HCT116 (cell line): ENCODE results near the gene SNX22. TPM values are rescaled to one million over a fixed set of nuclear protein-coding genes. Genes with fewer than 3 reads are reported as not detected.

Experiments used
- ATAC-seq: fragments of 200-7000 bp; cut with Tn5 transposase; 2 replicates; pipeline ENCODE4 v1.9.1; 2020; ENCODE audit warnings: mild to moderate bottlenecking, moderate library complexity
- BruUV-seq: library from RNA; stranded (reverse); fragments of 400-500 nt; replicated peaks from 2 replicates; lab custom pipeline; 2021; lab: Mats Ljungman, UMichigan
- CTCF ChIA-PET: fragments of 300-600 bp; sonication (Branson Sonifier 250); formaldehyde crosslinking; loops from one replicate; lab custom pipeline; 2021; ENCODE audit warnings: antibody characterized with exemption; lab: Charles Lee
- POLR2A ChIA-PET: fragments of 300-600, 350-600 bp; sonication (Branson Sonifier 250); formaldehyde crosslinking; loops from one replicate; lab custom pipeline; 2021; ENCODE audit warnings: antibody characterized with exemption; lab: Charles Lee
- RAD21 ChIA-PET, 2 experiments: fragments of 300-600 bp; sonication (Branson Sonifier 250); formaldehyde crosslinking; loops; one replicate each; lab custom pipeline; 2023; ENCODE audit warnings: low total read pairs in 2 of 2; ENCODE audit not compliant: uncharacterized antibody in 2 of 2, unreplicated experiment in 2 of 2, low non-redundant PET in 1 of 2; lab: Charles Lee
- DNase-seq: peaks from one replicate; pipeline ENCODE4 v3.0.0-alpha.2; 2010; ENCODE audit warnings: low read depth, low spot score
- H2AFZ ChIP-seq: fragments of 200-600 bp; shearing (Covaris generic), sonication (generic); 2 replicates; pipeline ENCODE4 v1.6.1; 2017; ENCODE audit warnings: low read depth, mixed run types, mixed read lengths, antibody characterized with exemption, low read length; ENCODE audit not compliant: poor library complexity, severe bottlenecking
- H3K27ac ChIP-seq: 2 replicates; pipeline ENCODE4 v1.5.1; 2012; ENCODE audit warnings: low read depth, low read length
- H3K27me3 ChIP-seq: fragments of 200-600 bp; sonication (generic); 2 replicates; pipeline ENCODE4 v1.6.1; 2016; ENCODE audit warnings: mixed run types, low read length, mixed read lengths; ENCODE audit not compliant: insufficient read depth
- H3K36me3 ChIP-seq, 2 experiments: fragments of 200-500 bp in 1 of 2; fragments of 200-600 bp in 1 of 2; sonication (Bioruptor generic) in 1 of 2; sonication (generic) in 1 of 2; 2 replicates each; pipeline versions ENCODE4 v1.5.1 to v1.6.1; 2014 to 2016; ENCODE audit warnings: low read length in 2 of 2, inconsistent platforms in 1 of 2, mixed read lengths in 1 of 2, mixed run types in 1 of 2; ENCODE audit not compliant: insufficient read depth in 2 of 2, control insufficient read depth in 1 of 2
- H3K4me1 ChIP-seq, 2 experiments: fragments of 200-600 bp in 1 of 2; sonication (generic) in 1 of 2; 2 replicates each; pipeline versions ENCODE4 v1.5.1 to v1.6.1; 2012 to 2017; ENCODE audit warnings: low read length in 2 of 2, inconsistent platforms in 1 of 2, mild to moderate bottlenecking in 1 of 2, mixed read lengths in 1 of 2, mixed run types in 1 of 2, moderate library complexity in 1 of 2; ENCODE audit not compliant: insufficient read depth in 2 of 2, control insufficient read depth in 1 of 2
- H3K4me2 ChIP-seq: fragments of 200-600 bp; sonication (generic); 2 replicates; pipeline ENCODE4 v1.6.1; 2017; ENCODE audit warnings: mixed run types, low read length, mixed read lengths
- H3K4me3 ChIP-seq, 2 experiments: fragments of 200-600 bp in 1 of 2; sonication (generic) in 1 of 2; replicated peaks in 1 of 2; 2 replicates each; pipeline ENCODE4 v1.5.1; 2011 to 2016; ENCODE audit warnings: low read length in 2 of 2, control low read depth in 1 of 2, low read depth in 1 of 2, mild to moderate bottlenecking in 1 of 2, mixed read lengths in 1 of 2, mixed run types in 1 of 2
- H3K79me2 ChIP-seq: fragments of 200-600 bp; sonication (generic); 2 replicates; pipeline ENCODE4 v1.6.1; 2017; ENCODE audit warnings: mild to moderate bottlenecking, mixed run types, low read length, moderate library complexity, mixed read lengths; ENCODE audit not compliant: insufficient read depth
- H3K9ac ChIP-seq: fragments of 200-600 bp; sonication (generic); 2 replicates; pipeline ENCODE4 v1.6.1; 2016; ENCODE audit warnings: low read length, mixed read lengths
- H3K9me2 ChIP-seq: fragments of 200-600 bp; sonication (generic), shearing (Covaris generic); 2 replicates; pipeline ENCODE4 v1.6.1; 2017; ENCODE audit warnings: mixed run types, mild to moderate bottlenecking, moderate library complexity; ENCODE audit not compliant: insufficient read depth
- H3K9me3 ChIP-seq, 2 experiments: fragments of 200-500 bp in 1 of 2; fragments of 200-600 bp in 1 of 2; sonication (Bioruptor generic) in 1 of 2; sonication (generic) in 1 of 2; 2 replicates each; pipeline ENCODE4 v1.6.1; 2014 to 2017; ENCODE audit warnings: low read length in 2 of 2, mixed read lengths in 2 of 2, inconsistent platforms in 1 of 2, low read depth in 1 of 2, mild to moderate bottlenecking in 1 of 2, mixed run types in 1 of 2, moderate library complexity in 1 of 2; ENCODE audit not compliant: control insufficient read depth in 1 of 2, insufficient read depth in 1 of 2
- H4K20me1 ChIP-seq: fragments of 200-600 bp; sonication (generic), shearing (Covaris generic); 2 replicates; pipeline ENCODE4 v1.6.1; 2017; ENCODE audit warnings: mixed run types, mild to moderate bottlenecking, moderate library complexity; ENCODE audit not compliant: insufficient read depth
- ATF3 ChIP-seq: IDR thresholded peaks from 2 replicates; pipeline ENCODE4 v1.6.1; 2012
- CBX3 ChIP-seq: IDR thresholded peaks from 2 replicates; pipeline ENCODE4 v1.6.1; 2012; ENCODE audit warnings: low read depth
- CEBPB ChIP-seq: IDR thresholded peaks from 2 replicates; pipeline ENCODE4 v1.6.1; 2012; ENCODE audit warnings: low read depth
- CTCF ChIP-seq, 3 experiments: fragments of 200-600 bp in 1 of 3; sonication (generic) in 1 of 3; IDR thresholded peaks in 2 of 3; conservative IDR thresholded peaks in 1 of 3; 2 replicates each; pipeline ENCODE4 v1.5.1; 2012 to 2017; ENCODE audit warnings: low read depth in 2 of 3, low read length in 2 of 3, antibody characterized with exemption in 1 of 3, borderline replicate concordance in 1 of 3, control low read depth in 1 of 3, mild to moderate bottlenecking in 1 of 3, mixed read lengths in 1 of 3, mixed run types in 1 of 3, moderate library complexity in 1 of 3; ENCODE audit not compliant: insufficient read depth in 1 of 3
- EGR1 ChIP-seq: IDR thresholded peaks from 2 replicates; pipeline ENCODE4 v1.6.1; 2012; ENCODE audit warnings: low read depth
- ELF1 ChIP-seq: IDR thresholded peaks from 2 replicates; pipeline ENCODE4 v1.6.1; 2012; ENCODE audit warnings: low read depth, borderline replicate concordance
- EZH2 ChIP-seq: fragments of 200-600 bp; sonication (generic); IDR thresholded peaks from 2 replicates; pipeline ENCODE4 v1.6.1; 2017; ENCODE audit warnings: antibody characterized with exemption, mixed run types
- FOSL1 ChIP-seq: IDR thresholded peaks from 2 replicates; pipeline ENCODE4 v1.6.1; 2012; ENCODE audit warnings: low read depth
- JUND ChIP-seq: IDR thresholded peaks from 2 replicates; pipeline ENCODE4 v1.6.1; 2012
- MAX ChIP-seq: IDR thresholded peaks from 2 replicates; pipeline ENCODE4 v1.6.1; 2012
- POLR2A ChIP-seq: IDR thresholded peaks from 2 replicates; pipeline ENCODE4 v1.7.0; 2011; ENCODE audit warnings: borderline replicate concordance; ENCODE audit not compliant: insufficient read depth, insufficient read length; ENCODE audit errors: extremely low read depth
- RAD21 ChIP-seq: IDR thresholded peaks from 2 replicates; pipeline ENCODE4 v1.6.1; 2012; ENCODE audit warnings: low read depth, mild to moderate bottlenecking
- REST ChIP-seq: IDR thresholded peaks from 2 replicates; pipeline ENCODE4 v1.6.1; 2012; ENCODE audit warnings: low read depth
- SIN3A ChIP-seq: IDR thresholded peaks from 2 replicates; pipeline ENCODE4 v1.6.1; 2012; ENCODE audit warnings: low read depth
- SP1 ChIP-seq: IDR thresholded peaks from 2 replicates; pipeline ENCODE4 v1.6.1; 2012; ENCODE audit warnings: low read depth
- TCF7L2 ChIP-seq: IDR thresholded peaks from 2 replicates; pipeline ENCODE4 v1.7.0; 2011; ENCODE audit warnings: borderline replicate concordance, inconsistent platforms; ENCODE audit not compliant: insufficient read depth, insufficient read length; ENCODE audit errors: extremely low read depth
- YY1 ChIP-seq: IDR thresholded peaks from 2 replicates; pipeline ENCODE4 v1.6.1; 2011; ENCODE audit warnings: low read length, low read depth, moderate library complexity, mild to moderate bottlenecking; ENCODE audit not compliant: insufficient replicate concordance; ENCODE audit errors: extremely low read depth
- intact Hi-C: fragments of 100-400 bp; cut with micrococcal nuclease; formaldehyde crosslinking; loops from 2 replicates; pipeline ENCODE4 v1.10.0; 2022
- total RNA-seq: library from RNA; stranded (reverse); gene quantifications from one replicate; pipeline ENCODE4 v1.2.1, GENCODE V29; 2021; ENCODE audit not compliant: unreplicated experiment

The SNX22 gene
- total RNA-seq, 1 experiment from 2014 or later = 6.3 TPM

GRCh38 chr15:64141798-64142512 is 9.6 kb upstream of the SNX22 start:
- no TSS peak for BruUV-seq
- Histone ChIP-seq H3K9me2 (no peaks in the 10 kb centered on the region), H3K27ac (no peak overlapping the region), H3K9ac (no peak overlapping the region), H2AFZ (no peak overlapping the region), H3K4me3 (no peak overlapping the region), H3K36me3 (peaks cover 10 to 11% of the 10 kb centered on the region in 2 experiments; a peak in 3 of 4 replicates)
- RAD21 ChIA-PET = no interaction called here
- intact Hi-C loops = no loop called here
- TF ChIP-seq CTCF (IDR thresholded peaks at IDR 0.05 in 2 of 3, conservative IDR thresholded peaks at IDR 0.05 in 1 of 3; ENCODE audit: borderline replicate concordance in 1 of 3, insufficient read depth in 1 of 3, low read depth in 2 of 3, low read length in 2 of 3) (no peak), CBX3 (no peak), MAX (no peak), JUND (no peak), EZH2 (no peak), CEBPB (no peak), ATF3 (no peak), EGR1 (no peak), FOSL1 (no peak), RAD21 (no peak), POLR2A (no peak), REST (no peak), SP1 (no peak), ELF1 (no peak), YY1 (no peak), SIN3A (no peak), TCF7L2 (no peak)
- TF ChIP-seq, all 23 proteins: peak for 0
- no peaks in the 10 kb centered on the region for H3K9me3 ChIP-seq
- no peak for DNase-seq
- H3K79me2 ChIP-seq = no peaks in the 10 kb centered on the region
- H3K4me1 ChIP-seq = no peaks in the 10 kb centered on the region
- no peak for ATAC-seq
- H3K27me3 ChIP-seq = no peaks in the 10 kb centered on the region
- CTCF ChIA-PET = interaction anchor here (1.5 kb wide), 1 partner anchor 12 kb away, joined by 5 read pairs; no protein-coding TSS in a partner anchor
- no peaks in the 10 kb centered on the region for H4K20me1 ChIP-seq
- POLR2A ChIA-PET = no interaction called here
- no peak overlapping the region for H3K4me2 ChIP-seq
